Pancreas (tissue), 10 donors: Measurements from ENCODE around the gene LRMDA. TPM values are rescaled to one million over a fixed set of nuclear protein-coding genes. Genes with fewer than 3 reads are reported as not detected.

ENCODE experiments used
- ATAC-seq, 4 donors: fragments of 200-7000 bp; cut with Tn5 transposase; one replicate each; pipeline versions ENCODE4 v1.8.0 to v1.9.1; 2020; ENCODE audit warnings: mild to moderate bottlenecking in 4 of 4, moderate library complexity in 4 of 4
- DNase-seq, 6 donors: peaks; one replicate each; pipeline ENCODE4 v3.0.0-alpha.2; 2020
- FAIRE-seq: peaks from 2 replicates; lab custom pipeline; 2012; peaks lifted over from hg19 to GRCh38; lab: Jason Lieb, UNC
- H3K27ac ChIP-seq, 4 donors: fragments of 200-600 bp; sonication (generic); 1 replicate in 3 of 4; 2 replicates in 1 of 4; pipeline versions ENCODE4 v1.5.0 to v1.8.0; 2020
- H3K27me3 ChIP-seq, 4 donors: fragments of 200-600 bp; one replicate each; pipeline ENCODE4 v1.8.0; 2021
- H3K36me3 ChIP-seq, 3 donors: fragments of 200-600 bp; sonication (generic) in 1 of 3; one replicate each; pipeline versions ENCODE4 v1.5.0 to v1.8.0; 2020 to 2021
- H3K4me1 ChIP-seq, 3 donors: fragments of 200-600 bp; one replicate each; pipeline ENCODE4 v1.8.0; 2021
- H3K4me3 ChIP-seq, 4 donors: fragments of 200-600 bp; sonication (generic) in 2 of 4; one replicate each; pipeline versions ENCODE4 v1.5.0 to v1.8.0; 2020 to 2021
- H3K9me3 ChIP-seq, 4 donors: fragments of 200-600 bp; one replicate each; pipeline ENCODE4 v1.8.0; 2021
- CTCF ChIP-seq, 4 donors: fragments of 200-600 bp; sonication (generic) in 3 of 4; IDR thresholded peaks; one replicate each; pipeline versions ENCODE4 v1.5.0 to v1.8.0; 2021; ENCODE audit warnings: antibody characterized with exemption in 4 of 4
- WGBS, 2 donors: extraction: QIAGEN DNeasy Blood & Tissue Kit; methylation state at CpG; one replicate each; pipeline ENCODE4 v1.1.7; 2013; 5-methylcytosine and 5-hydroxymethylcytosine counted together
- intact Hi-C, 3 donors: fragments of 100-400 bp; cut with DNase I; formaldehyde crosslinking; loops; one replicate each; pipeline versions ENCODE4 v1.11.1 to v1.14.2; 2022
- polyA plus RNA-seq, 2 donors: library from polyadenylated mRNA; stranded (reverse); fragments of 200-250 nt; gene quantifications; one replicate each; pipeline ENCODE4 v1.2.3, GENCODE V29; 2013
- total RNA-seq, 6 donors: library from RNA; stranded (reverse); fragmentation: NEBNext Ultra II Directional in 4 of 6; extraction: Animal tissue kit (Norgen Biotek cat#: 25700) in 4 of 6; gene quantifications; one replicate each; pipeline versions ENCODE4 v1.2.1 to v1.2.4, GENCODE V29; 2021 to 2023
- donor health status: healthy with polysubstance abuse.
- donor health status: DM: no; HTN: no; CAD: no; lungs with moderate emphysema.
- donor health status: DM: no; HTN: no; CAD: no.
- donor health status: control.
- donor health status: control.
- donor health status: Bipolar disorder and iron deficiency.
- donor health status: DM: yes; HTN: yes; CAD: no.
- donor health status: DM: no; HTN: no; CAD: no.
- donor health status: DM: no; HTN: no; CAD: no.
- donor health status: DM: yes; HTN: yes; CAD: no.

LRMDA gene
- total and polyA plus RNA-seq, 8 donors = 4.6 to 21.2 (median 13.4) TPM

GRCh38 chr10:75801121-75801520 lies 369.7 kb downstream of the LRMDA start:
- Histone ChIP-seq H3K9me3 (no peaks in the 10 kb centered on the region), H3K27me3 (no peaks in the 10 kb centered on the region), H3K4me3 (no peak overlapping the region), H3K36me3 (no peaks in the 10 kb centered on the region), H3K4me1 (peaks cover 5 to 30% (median 6%) of the 10 kb centered on the region in 3 donors), H3K27ac (peak overlapping the region in 2 of 4 donors; percentile 45 to 47)
- FAIRE-seq (no peak), ATAC-seq (peak in 3 of 4 donors; percentile 52 to 63 (median 62)), DNase-seq (no peak)
- no peak for TF ChIP-seq CTCF (IDR thresholded peaks at IDR 0.05)
- intact Hi-C loops = no loop called here
- 39 to 46% methylated on average over 1 of the region's 1 CpG for WGBS, 2 donors

- peaks cover 5 to 30% (median 6%) of the 10 kb centered on the region in 3 donors for H3K4me1 ChIP-seq
- intact Hi-C loops = no loop called here
- ATAC-seq (peak; percentile 5 to 37 (median 28)), FAIRE-seq (no peak), DNase-seq (no peak)
- H3K27ac ChIP-seq = peak overlapping the region in 3 of 4 donors; percentile 10 to 47 (median 45)
- no peaks in the 10 kb centered on the region for H3K27me3 ChIP-seq
- H3K4me3 ChIP-seq = no peak overlapping the region
- H3K9me3 ChIP-seq = no peaks in the 10 kb centered on the region
- WGBS, 2 donors = 50 to 57% methylated on average over 3 of the region's 3 CpGs
- H3K36me3 ChIP-seq = no peaks in the 10 kb centered on the region
- TF ChIP-seq CTCF (IDR thresholded peaks at IDR 0.05) = no peak
Observed at GRCh38 chr10:75801661-75802060, 370.2 kb downstream of the LRMDA start.

GRCh38 chr10:75803121-75803520 lies 371.7 kb downstream of the LRMDA start:
- H3K27me3 ChIP-seq = no peaks in the 10 kb centered on the region
- H3K4me1 ChIP-seq = peaks cover 5 to 30% (median 6%) of the 10 kb centered on the region in 3 donors
- FAIRE-seq = no peak
- no peaks in the 10 kb centered on the region for H3K36me3 ChIP-seq
- H3K27ac ChIP-seq = no peak overlapping the region
- intact Hi-C loops = no loop called here
- no peak overlapping the region for H3K4me3 ChIP-seq
- peak in 2 of 4 donors; percentile 4 to 35 for ATAC-seq
- 78 to 79% methylated on average over 3 of the region's 3 CpGs for WGBS, 2 donors
- no peaks in the 10 kb centered on the region for H3K9me3 ChIP-seq
- DNase-seq = no peak
- TF ChIP-seq CTCF (IDR thresholded peaks at IDR 0.05) = no peak

- intact Hi-C loops = no loop called here
- H3K9me3 ChIP-seq = no peaks in the 10 kb centered on the region
- no peak for TF ChIP-seq CTCF (IDR thresholded peaks at IDR 0.05)
- H3K27ac ChIP-seq = no peak overlapping the region
- H3K4me1 ChIP-seq = peaks cover 5 to 30% (median 6%) of the 10 kb centered on the region in 3 donors
- H3K36me3 ChIP-seq = no peaks in the 10 kb centered on the region
- no peaks in the 10 kb centered on the region for H3K27me3 ChIP-seq
- WGBS, 2 donors = 68 to 70% methylated on average over 14 of the region's 14 CpGs
- no peak for DNase-seq
- H3K4me3 ChIP-seq = no peak overlapping the region
- FAIRE-seq = no peak
- ATAC-seq = peak; percentile 35 to 41 (median 36)
Observed at GRCh38 chr10:75803816-75804552, 372.6 kb downstream of the LRMDA start.

GRCh38 chr10:75806186-75806585 lies 374.8 kb downstream of the LRMDA start:
- no peak overlapping the region for H3K4me3 ChIP-seq
- FAIRE-seq (no peak), DNase-seq (no peak), ATAC-seq (no peak)
- H3K4me1 ChIP-seq = peaks cover 5 to 27% (median 6%) of the 10 kb centered on the region in 3 donors
- no peaks in the 10 kb centered on the region for H3K27me3 ChIP-seq
- H3K27ac ChIP-seq = no peak overlapping the region
- intact Hi-C loops = no loop called here
- no peaks in the 10 kb centered on the region for H3K36me3 ChIP-seq
- no peaks in the 10 kb centered on the region for H3K9me3 ChIP-seq
- TF ChIP-seq CTCF (IDR thresholded peaks at IDR 0.05) = no peak
- 54 to 60% methylated on average over 3 of the region's 3 CpGs for WGBS, 2 donors
